ENCODE data around the gene COL23A1.
"Not testable (repeated sequence)": the region's sequence is repeated elsewhere in the genome, so short reads cannot be mapped to it uniquely, and the experiment has no call there.

COL23A1 gene

DNA sequence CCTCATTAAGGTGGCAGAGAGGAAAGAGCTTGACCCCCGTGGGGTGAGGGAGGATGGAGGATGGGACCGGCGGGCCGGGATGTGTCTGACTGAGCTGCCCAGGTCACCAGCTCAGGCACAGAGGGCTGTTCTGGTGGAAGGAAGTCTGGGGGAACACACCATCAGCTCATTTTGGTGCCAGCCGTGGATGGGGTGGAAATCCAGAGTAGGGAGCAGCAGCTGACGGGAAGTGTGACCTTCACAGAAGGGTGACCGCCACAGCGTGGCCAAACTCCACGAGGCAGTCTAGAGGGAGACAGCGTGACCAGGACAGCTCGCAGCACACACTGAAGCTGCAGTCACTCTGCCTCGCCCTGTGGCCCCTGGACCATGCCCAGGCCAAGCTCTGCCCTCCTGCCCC is 312.3 kb downstream of the COL23A1 start:
- DNase-seq, result no peak

- DNase-seq, result no peak
These were observed 312.8 kb downstream of the COL23A1 start for GRCh38 chr5:178277346-178277745.

DNA sequence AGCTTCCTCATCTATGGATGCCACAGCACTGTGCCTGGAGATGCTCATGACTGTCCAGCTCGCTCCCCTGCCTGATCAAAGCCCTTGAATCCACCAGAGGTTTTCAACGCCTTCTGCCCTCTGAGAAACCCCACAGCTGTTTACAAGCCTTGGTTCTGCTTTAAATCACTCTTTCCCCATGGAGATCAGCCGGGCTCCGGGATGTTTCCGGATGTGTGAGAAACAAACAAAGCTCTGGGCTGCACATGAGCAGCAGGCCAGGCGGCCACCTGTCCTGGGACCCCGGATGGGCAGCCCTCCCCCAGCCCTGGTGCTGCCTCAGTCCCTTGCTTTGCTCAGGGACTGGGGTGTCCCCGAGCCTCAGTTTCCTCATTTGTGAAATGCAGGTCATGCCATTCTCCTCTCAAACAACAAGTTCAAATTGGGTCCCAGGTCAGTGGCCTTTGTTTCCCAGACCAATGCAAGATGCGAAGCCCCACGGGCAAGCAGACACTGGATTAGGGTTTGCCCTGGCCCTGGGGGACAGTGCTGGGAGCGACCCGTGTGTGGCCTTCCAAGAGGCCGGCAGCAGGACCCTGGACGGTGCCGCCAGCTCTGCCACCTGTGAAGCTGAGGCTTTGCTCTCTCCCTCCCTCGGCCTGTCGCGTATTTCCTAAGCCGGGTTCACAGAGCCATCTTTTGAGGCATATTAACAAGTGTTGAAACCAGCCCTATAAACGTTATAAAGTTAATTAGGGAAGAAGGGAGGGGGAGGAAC is 315.2 kb downstream of the COL23A1 start:
- DNase-seq, result no peak

GRCh38 chr5:178273665-178274541 is 316.3 kb downstream of the COL23A1 start:
- DNase-seq, result no peak

DNA sequence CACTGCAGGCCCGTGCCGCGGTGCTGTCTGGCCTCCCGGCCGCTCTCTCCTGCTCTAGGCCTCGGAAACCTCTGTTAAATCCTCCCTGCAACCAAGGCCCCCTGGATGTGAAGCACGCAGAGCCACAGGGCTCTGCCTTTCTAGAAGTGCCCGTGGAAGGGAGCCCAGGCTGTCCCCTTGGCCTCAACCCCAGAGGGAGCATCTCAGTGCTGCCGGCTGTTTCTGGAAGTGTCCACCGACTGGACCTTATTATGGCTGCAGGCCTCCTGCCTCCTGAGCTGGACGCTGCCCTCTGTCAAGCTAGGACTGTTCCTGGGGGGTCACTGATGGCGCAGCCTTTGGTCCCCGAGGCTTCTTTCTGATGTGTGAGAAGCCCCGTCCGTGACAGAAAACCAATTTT is 317.2 kb downstream of the COL23A1 start:
- DNase-seq, result no peak

GRCh38 chr5:178272591-178272990 is 317.6 kb downstream of the COL23A1 start:
- DNase-seq, result no peak

- DNase-seq, result no peak
These were observed 318.3 kb downstream of the COL23A1 start for GRCh38 chr5:178271726-178272479.

- no peak for DNase-seq
These were observed 319.0 kb downstream of the COL23A1 start for GRCh38 chr5:178271231-178271630.

- DNase-seq, result no peak
These were observed 320.7 kb downstream of the COL23A1 start for GRCh38 chr5:178269499-178269898.

- DNase-seq, result no peak
These were observed 322.3 kb downstream of the COL23A1 start for GRCh38 chr5:178267876-178268275.

GRCh38 chr5:178267245-178267644 is 322.9 kb downstream of the COL23A1 start:
- no peak for DNase-seq

DNA sequence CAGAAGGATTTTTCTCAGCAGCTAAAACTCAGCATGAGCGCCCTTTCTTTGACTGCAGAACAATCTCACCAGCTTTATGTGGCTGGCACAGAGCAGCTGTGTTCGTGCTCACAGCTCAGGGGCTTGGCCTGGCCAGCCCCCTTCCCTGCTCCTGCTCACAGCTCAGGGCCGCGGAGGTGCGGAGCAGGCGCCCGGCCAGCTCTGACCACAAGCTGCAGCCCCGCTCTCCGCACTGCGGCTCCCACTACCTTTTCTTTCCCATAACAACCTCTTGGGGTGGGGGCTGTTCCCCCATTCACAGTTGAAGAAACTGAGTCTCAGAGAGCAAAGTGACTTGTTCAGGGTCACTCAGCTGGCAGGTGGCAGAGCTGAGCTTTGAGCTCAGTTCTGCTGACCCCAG is 323.6 kb downstream of the COL23A1 start:
- no peak for DNase-seq

- no peak for DNase-seq
These were observed 324.4 kb downstream of the COL23A1 start for GRCh38 chr5:178265746-178266145.

GRCh38 chr5:178264044-178264443 is 326.1 kb downstream of the COL23A1 start:
- no peak for DNase-seq

- no peak for DNase-seq
These were observed 328.3 kb downstream of the COL23A1 start for GRCh38 chr5:178261666-178262600.

DNA sequence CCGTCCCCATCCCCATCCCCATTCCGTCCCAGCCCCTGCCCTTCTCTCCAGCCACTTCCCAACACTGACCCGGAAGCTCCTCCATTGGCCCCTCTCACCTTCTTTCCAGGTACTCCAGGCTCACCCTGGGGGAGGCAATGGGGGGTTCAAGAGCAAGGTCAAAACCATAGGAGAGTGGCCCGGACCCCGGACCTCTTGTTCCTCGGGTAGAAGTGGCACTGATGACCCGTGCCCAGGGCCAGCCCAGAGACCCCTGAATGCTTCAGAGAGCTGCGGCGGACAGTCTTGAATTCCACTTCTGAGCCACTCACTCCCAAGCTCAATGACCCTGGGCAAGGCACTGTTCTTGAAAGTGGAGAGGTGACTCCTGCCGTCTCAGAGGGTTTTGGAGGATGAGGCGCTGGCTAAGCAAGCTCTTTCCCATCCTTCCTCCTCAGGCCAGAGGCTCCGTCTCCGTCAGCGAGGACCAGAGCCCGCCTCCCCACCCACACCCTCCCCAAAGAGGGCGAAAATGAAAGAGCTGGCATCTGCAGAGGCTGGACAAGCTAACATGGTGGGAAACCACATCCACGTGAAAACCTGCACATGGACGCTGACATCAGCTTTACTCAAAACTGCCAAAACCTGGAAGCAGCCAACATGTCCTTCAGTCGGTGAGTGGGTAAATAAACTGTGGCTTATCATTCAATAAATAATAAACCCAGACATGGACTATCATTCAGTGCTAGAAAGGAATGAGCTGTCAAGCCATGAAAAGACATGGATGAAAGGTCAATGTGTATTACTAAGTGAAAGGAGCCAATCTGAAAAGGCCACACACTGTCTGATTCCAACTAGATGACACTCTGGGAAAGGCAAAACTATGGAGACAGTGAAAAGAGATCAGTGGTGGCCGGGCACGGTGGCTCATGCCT is 330.3 kb downstream of the COL23A1 start:
- DNase-seq, result no peak

GRCh38 chr5:178257650-178258049 is 332.5 kb downstream of the COL23A1 start:
- no peak for DNase-seq

DNA sequence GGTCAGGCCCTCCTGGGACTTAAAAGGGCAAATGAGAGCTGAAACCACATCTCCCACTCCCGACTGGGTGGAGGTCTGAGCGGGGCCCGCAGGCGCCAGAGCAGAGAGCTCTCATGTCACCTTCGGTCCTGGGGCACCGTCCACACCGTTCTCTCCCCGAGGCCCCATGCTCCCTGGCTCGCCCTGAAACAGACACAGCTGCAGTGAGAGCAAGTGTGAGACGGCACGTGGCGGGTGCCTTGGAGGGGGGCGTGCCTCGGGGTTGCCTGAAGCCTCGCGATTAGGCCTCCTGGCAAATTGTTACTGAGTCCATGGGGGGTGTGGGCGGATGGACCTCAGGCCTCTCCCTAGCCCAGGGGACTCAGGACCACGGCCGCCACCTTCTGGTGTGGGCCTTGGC is 333.4 kb downstream of the COL23A1 start:
- no peak for DNase-seq

- not testable (repeated sequence) for DNase-seq
These were observed 336.6 kb downstream of the COL23A1 start for GRCh38 chr5:178253632-178254031.

- no peak for DNase-seq
These were observed 337.9 kb downstream of the COL23A1 start for GRCh38 chr5:178252258-178252657.

- DNase-seq, result no peak
These were observed 339.9 kb downstream of the COL23A1 start for GRCh38 chr5:178250263-178250662.
